ENCODE data around the gene MSGN1. TPM values are rescaled to one million over a fixed set of nuclear protein-coding genes. Genes with fewer than 3 reads are reported as not detected.

Gene MSGN1, protein sequence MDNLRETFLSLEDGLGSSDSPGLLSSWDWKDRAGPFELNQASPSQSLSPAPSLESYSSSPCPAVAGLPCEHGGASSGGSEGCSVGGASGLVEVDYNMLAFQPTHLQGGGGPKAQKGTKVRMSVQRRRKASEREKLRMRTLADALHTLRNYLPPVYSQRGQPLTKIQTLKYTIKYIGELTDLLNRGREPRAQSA
- total RNA-seq (2012; rRNA removed) (not detected in 2 replicates), polyA plus RNA-seq (2012; rRNA removed) (not detected in 2 replicates), Bru-seq, nascent RNA (not detected), BruChase-seq, experiment 1, labeled RNA remaining after a 6-hour chase (not detected), BruChase-seq, experiment 2, labeled RNA remaining after a 2-hour chase (not detected)
- polyA plus RNA-seq (2012; cell fraction: cytosol; rRNA removed), result not detected in 2 replicates
- polyA plus RNA-seq (2012; cell fraction: nucleus; rRNA removed; ENCODE audit: low replicate concordance), result not detected in 2 replicates
- long read RNA-seq, result 0 reads

DNA sequence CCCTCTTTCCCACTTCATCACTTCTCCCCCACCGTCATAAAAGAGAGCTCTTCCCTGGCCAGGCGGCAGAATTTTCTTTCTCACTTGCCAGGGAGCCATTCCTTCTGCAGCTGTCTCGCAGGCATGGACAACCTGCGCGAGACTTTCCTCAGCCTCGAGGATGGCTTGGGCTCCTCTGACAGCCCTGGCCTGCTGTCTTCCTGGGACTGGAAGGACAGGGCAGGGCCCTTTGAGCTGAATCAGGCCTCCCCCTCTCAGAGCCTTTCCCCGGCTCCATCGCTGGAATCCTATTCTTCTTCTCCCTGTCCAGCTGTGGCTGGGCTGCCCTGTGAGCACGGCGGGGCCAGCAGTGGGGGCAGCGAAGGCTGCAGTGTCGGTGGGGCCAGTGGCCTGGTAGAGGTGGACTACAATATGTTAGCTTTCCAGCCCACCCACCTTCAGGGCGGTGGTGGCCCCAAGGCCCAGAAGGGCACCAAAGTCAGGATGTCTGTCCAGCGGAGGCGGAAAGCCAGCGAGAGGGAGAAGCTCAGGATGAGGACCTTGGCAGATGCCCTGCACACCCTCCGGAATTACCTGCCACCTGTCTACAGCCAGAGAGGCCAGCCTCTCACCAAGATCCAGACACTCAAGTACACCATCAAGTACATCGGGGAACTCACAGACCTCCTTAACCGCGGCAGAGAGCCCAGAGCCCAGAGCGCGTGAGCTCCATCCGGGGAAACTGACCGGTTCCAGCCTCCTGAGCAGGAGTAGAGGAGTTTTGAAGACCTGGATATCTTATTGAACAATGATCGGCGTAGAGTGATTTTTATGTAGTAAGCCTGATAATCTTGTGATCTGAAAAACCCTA is at the start of gene MSGN1:
TSS of gene MSGN1 (plus strand) at position 65 of the 850 bp plus-strand sequence. CDS start at position 124, 59 bp downstream.
- H2AK5ac ChIP-seq (ENCODE audit: low read depth, low read length), result no peak within 1 kb of the TSS
- H4K8ac ChIP-seq (ENCODE audit: low read depth in 2 of 2, low read length in 2 of 2), result no peak within 1 kb of the TSS
- in situ Hi-C loops (cut with MboI; ENCODE audit: low sequenced_read_pairs), result no loop called here
- H3K4me3 ChIP-seq (ENCODE audit: insufficient read depth, low read depth, low read length), result no peak within 1 kb of the TSS
- dilution Hi-C loops (cut with HindIII; ENCODE audit: low sequenced_read_pairs, unreplicated experiment), result no loop called here
- H4K5ac ChIP-seq (ENCODE audit: low read depth, low read length), result peak within 1 kb of the TSS; percentile 43; the same call in 1 of the 2 replicates
- no peaks in the 10 kb centered on the region for H4K20me1 ChIP-seq (ENCODE audit: insufficient read depth, low read length)
- no peak within 1 kb of the TSS for H3K56ac ChIP-seq (ENCODE audit: extremely low read depth, insufficient read depth, low read length)
- H3K4me1 ChIP-seq (ENCODE audit: control insufficient read depth, insufficient read depth, low read length), result no peaks in the 10 kb centered on the region
- no peaks in the 10 kb centered on the region for H3K36me3 ChIP-seq (ENCODE audit: control insufficient read depth, insufficient read depth, low read length)
- H3K18ac ChIP-seq (ENCODE audit: low read depth, low read length), result peak within 1 kb of the TSS; percentile 59
- H3K27ac ChIP-seq (ENCODE audit: insufficient read depth, low read length), result no peak within 1 kb of the TSS
- no TSS peak for BruUV-seq (replicated peaks)
- H3K9me3 ChIP-seq (ENCODE audit: control insufficient read depth, insufficient read depth, low read length), result no peaks in the 10 kb centered on the region
- H2BK20ac ChIP-seq (ENCODE audit: low read depth, low read length), result no peak within 1 kb of the TSS
- POLR2A ChIA-PET (ENCODE audit: unreplicated experiment), result no interaction called here
- no peak within 1 kb of the TSS for H2BK15ac ChIP-seq (ENCODE audit: low read depth, low read length)
- no peak within 1 kb of the TSS; the same call in 1 of the 2 replicates for H2BK120ac ChIP-seq (ENCODE audit: low read depth, low read length)
- H3K23ac ChIP-seq (ENCODE audit: low read depth, low read length), result no peak within 1 kb of the TSS
- TF ChIP-seq BHLHE40 (IDR thresholded peaks at IDR 0.05; ENCODE audit: low read depth, low read length), result no peak
- no peak for TF ChIP-seq NFE2L2 (IDR thresholded peaks at IDR 0.05; ENCODE audit: low read depth, low read length)
- TF ChIP-seq, protein P1, sequence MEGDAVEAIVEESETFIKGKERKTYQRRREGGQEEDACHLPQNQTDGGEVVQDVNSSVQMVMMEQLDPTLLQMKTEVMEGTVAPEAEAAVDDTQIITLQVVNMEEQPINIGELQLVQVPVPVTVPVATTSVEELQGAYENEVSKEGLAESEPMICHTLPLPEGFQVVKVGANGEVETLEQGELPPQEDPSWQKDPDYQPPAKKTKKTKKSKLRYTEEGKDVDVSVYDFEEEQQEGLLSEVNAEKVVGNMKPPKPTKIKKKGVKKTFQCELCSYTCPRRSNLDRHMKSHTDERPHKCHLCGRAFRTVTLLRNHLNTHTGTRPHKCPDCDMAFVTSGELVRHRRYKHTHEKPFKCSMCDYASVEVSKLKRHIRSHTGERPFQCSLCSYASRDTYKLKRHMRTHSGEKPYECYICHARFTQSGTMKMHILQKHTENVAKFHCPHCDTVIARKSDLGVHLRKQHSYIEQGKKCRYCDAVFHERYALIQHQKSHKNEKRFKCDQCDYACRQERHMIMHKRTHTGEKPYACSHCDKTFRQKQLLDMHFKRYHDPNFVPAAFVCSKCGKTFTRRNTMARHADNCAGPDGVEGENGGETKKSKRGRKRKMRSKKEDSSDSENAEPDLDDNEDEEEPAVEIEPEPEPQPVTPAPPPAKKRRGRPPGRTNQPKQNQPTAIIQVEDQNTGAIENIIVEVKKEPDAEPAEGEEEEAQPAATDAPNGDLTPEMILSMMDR (conservative IDR thresholded peaks at IDR 0.05; ENCODE audit: low read depth, low read length), result no peak
- TF ChIP-seq FOS (IDR thresholded peaks at IDR 0.05; ENCODE audit: low read depth, low read length), result no peak
- no peak for TF ChIP-seq RAD21 (IDR thresholded peaks at IDR 0.05; ENCODE audit: low read length)
- TF ChIP-seq, protein P2, sequence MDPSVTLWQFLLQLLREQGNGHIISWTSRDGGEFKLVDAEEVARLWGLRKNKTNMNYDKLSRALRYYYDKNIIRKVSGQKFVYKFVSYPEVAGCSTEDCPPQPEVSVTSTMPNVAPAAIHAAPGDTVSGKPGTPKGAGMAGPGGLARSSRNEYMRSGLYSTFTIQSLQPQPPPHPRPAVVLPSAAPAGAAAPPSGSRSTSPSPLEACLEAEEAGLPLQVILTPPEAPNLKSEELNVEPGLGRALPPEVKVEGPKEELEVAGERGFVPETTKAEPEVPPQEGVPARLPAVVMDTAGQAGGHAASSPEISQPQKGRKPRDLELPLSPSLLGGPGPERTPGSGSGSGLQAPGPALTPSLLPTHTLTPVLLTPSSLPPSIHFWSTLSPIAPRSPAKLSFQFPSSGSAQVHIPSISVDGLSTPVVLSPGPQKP (IDR thresholded peaks at IDR 0.05; ENCODE audit: borderline replicate concordance, low read depth, low read length), result no peak
- TF ChIP-seq RCOR1 (IDR thresholded peaks at IDR 0.05; ENCODE audit: insufficient replicate concordance, low read length), result no peak
- TF ChIP-seq POLR2A (IDR thresholded peaks at IDR 0.05; ENCODE audit: low read depth, low read length), result no peak
- TF ChIP-seq CEBPB (IDR thresholded peaks at IDR 0.05; ENCODE audit: low read depth, low read length), result no peak
- no peak for TF ChIP-seq MXI1 (IDR thresholded peaks at IDR 0.05; ENCODE audit: borderline replicate concordance, low read depth, low read length)
- TF ChIP-seq RFX5 (IDR thresholded peaks at IDR 0.05; ENCODE audit: low read depth, low read length), result no peak
- ATAC-seq (ENCODE audit: low read depth) (no peak), DNase-seq (no peak)
- H2AK9ac ChIP-seq (replicated peaks; ENCODE audit: low read depth, low read length, poor library complexity), result no peak within 1 kb of the TSS
- no peak within 1 kb of the TSS for H3K4ac ChIP-seq (ENCODE audit: low read depth, low read length)
- H3K9me1 ChIP-seq (ENCODE audit: insufficient read depth, low read length), result no peaks in the 10 kb centered on the region
- no peak within 1 kb of the TSS for H3K9ac ChIP-seq (ENCODE audit: low read depth, low read length)
- no peaks in the 10 kb centered on the region for H3K79me1 ChIP-seq (ENCODE audit: low read depth in 1 of 2, low read length in 2 of 2)
- H3K4me2 ChIP-seq (ENCODE audit: low read depth, low read length), result no peak within 1 kb of the TSS
- no peak within 1 kb of the TSS for H4K91ac ChIP-seq (ENCODE audit: insufficient read depth, low read depth, low read length)
- no peak within 1 kb of the TSS for H2BK5ac ChIP-seq (ENCODE audit: low read depth, low read length, poor library complexity, severe bottlenecking)
- CTCF ChIA-PET, result interaction anchor here (0.6 kb wide), 1 partner anchor 11 kb away, joined by 5 read pairs; no protein-coding TSS in a partner anchor
- WGBS, 2 experiments (ENCODE audit: extremely low coverage in 2 of 2, insufficient read length in 1 of 2), result 61% methylated on average over 6 of the region's 26 CpGs; no CpG with 5 or more reads in 1 of the 2 experiments
- intact Hi-C loops (cut with micrococcal nuclease), result no loop called here
- H3K14ac ChIP-seq (replicated peaks; ENCODE audit: low read depth, low read length), result no peak within 1 kb of the TSS
- H2AFZ ChIP-seq (replicated peaks; ENCODE audit: low read length, poor library complexity), result peak within 1 kb of the TSS; percentile 14
- peaks cover 6% of the 10 kb centered on the region; the same call in 1 of the 2 replicates for H3K27me3 ChIP-seq (ENCODE audit: control insufficient read depth, insufficient read depth, low read length)
